ENCODE measurements around the gene MESP2. TPM values are rescaled to one million over a fixed set of nuclear protein-coding genes. Genes with fewer than 3 reads are reported as not detected.
A peak's percentile ranks its signal among the peaks of the same experiment; 100 is the strongest.

The MESP2 gene
- total RNA-seq, 1 experiment from 2014 or later, result 0.70 TPM

- H3K36me3 ChIP-seq (ENCODE audit: control insufficient read depth, insufficient read depth, low read length), result no peaks in the 10 kb centered on the region
- no peaks in the 10 kb centered on the region for H3K27me3 Mint-ChIP-seq (ENCODE audit: insufficient read depth, unreplicated experiment)
- H3K4me1 ChIP-seq, result peaks cover 16% of the 10 kb centered on the region; the same call in 1 of the 2 replicates
- no peak for DNase-seq
- H3K27me3 ChIP-seq (replicated peaks; ENCODE audit: control insufficient read depth, insufficient read depth, low read length), result no peaks in the 10 kb centered on the region
- no peak overlapping the region for H3K4me3 Mint-ChIP-seq (ENCODE audit: unreplicated experiment)
- H3K4me1 Mint-ChIP-seq (ENCODE audit: low read depth, unreplicated experiment), result peaks cover 19% of the 10 kb centered on the region
- H3K4me3 ChIP-seq (ENCODE audit: low read depth, low read length), result no peak overlapping the region
- H3K27ac Mint-ChIP-seq (ENCODE audit: unreplicated experiment), result no peak overlapping the region
- no peaks in the 10 kb centered on the region for H3K9me3 Mint-ChIP-seq (ENCODE audit: unreplicated experiment)
- H3K36me3 Mint-ChIP-seq (ENCODE audit: insufficient read depth, unreplicated experiment), result no peaks in the 10 kb centered on the region
- ChIA-PET POLR2A (no interaction called here), CTCF (interaction anchor here (0.5 kb wide), 1 partner anchor 87 kb away, joined by 3 read pairs; no protein-coding TSS in a partner anchor)
- no TSS peak for BruUV-seq (replicated peaks)
- H3K9me3 ChIP-seq, result no peaks in the 10 kb centered on the region
- no peak for TF ChIP-seq CTCF (IDR thresholded peaks at IDR 0.05; ENCODE audit: insufficient read depth in 1 of 2, low read depth in 1 of 2, low read length in 1 of 2, severe bottlenecking in 1 of 2, unreplicated experiment in 1 of 2)
- intact Hi-C loops (cut with micrococcal nuclease; ENCODE audit: unreplicated experiment), result loop anchor here (10.0 kb wide), 1 partner anchor 61 kb away; no protein-coding TSS in a partner anchor
Observed at GRCh38 chr15:89825271-89825940, 49.3 kb downstream of the MESP2 start.

GRCh38 chr15:89826671-89827655 lies 50.8 kb downstream of the MESP2 start:
- H3K27me3 Mint-ChIP-seq (ENCODE audit: insufficient read depth, unreplicated experiment), result no peaks in the 10 kb centered on the region
- intact Hi-C loops (cut with micrococcal nuclease; ENCODE audit: unreplicated experiment), result loop anchor here (10.0 kb wide), 1 partner anchor 62 kb away; no protein-coding TSS in a partner anchor
- no peak for TF ChIP-seq CTCF (IDR thresholded peaks at IDR 0.05; ENCODE audit: insufficient read depth in 1 of 2, low read depth in 1 of 2, low read length in 1 of 2, severe bottlenecking in 1 of 2, unreplicated experiment in 1 of 2)
- H3K9me3 Mint-ChIP-seq (ENCODE audit: unreplicated experiment), result no peaks in the 10 kb centered on the region
- no peaks in the 10 kb centered on the region for H3K36me3 Mint-ChIP-seq (ENCODE audit: insufficient read depth, unreplicated experiment)
- peak overlapping the region; percentile 46 for H3K27ac Mint-ChIP-seq (ENCODE audit: unreplicated experiment)
- Histone ChIP-seq H3K4me1 (peaks cover 16% of the 10 kb centered on the region; the same call in 1 of the 2 replicates), H3K36me3 (ENCODE audit: control insufficient read depth, insufficient read depth, low read length) (no peaks in the 10 kb centered on the region), H3K27me3 (replicated peaks; ENCODE audit: control insufficient read depth, insufficient read depth, low read length) (no peaks in the 10 kb centered on the region), H3K4me3 (ENCODE audit: low read depth, low read length) (no peak overlapping the region), H3K9me3 (no peaks in the 10 kb centered on the region)
- DNase-seq, result no peak
- H3K4me3 Mint-ChIP-seq (ENCODE audit: unreplicated experiment), result no peak overlapping the region
- ChIA-PET POLR2A (no interaction called here), CTCF (no interaction called here)
- no TSS peak for BruUV-seq (replicated peaks)
- H3K4me1 Mint-ChIP-seq (ENCODE audit: low read depth, unreplicated experiment), result peaks cover 21% of the 10 kb centered on the region

GRCh38 chr15:89827829-89828228 lies 51.7 kb downstream of the MESP2 start:
- Histone ChIP-seq H3K4me1 (peaks cover 16% of the 10 kb centered on the region; the same call in 1 of the 2 replicates), H3K9me3 (no peaks in the 10 kb centered on the region), H3K4me3 (ENCODE audit: low read depth, low read length) (no peak overlapping the region), H3K27me3 (replicated peaks; ENCODE audit: control insufficient read depth, insufficient read depth, low read length) (no peaks in the 10 kb centered on the region), H3K36me3 (ENCODE audit: control insufficient read depth, insufficient read depth, low read length) (no peaks in the 10 kb centered on the region)
- H3K36me3 Mint-ChIP-seq (ENCODE audit: insufficient read depth, unreplicated experiment), result peaks cover 6% of the 10 kb centered on the region
- H3K27ac Mint-ChIP-seq (ENCODE audit: unreplicated experiment), result peak overlapping the region; percentile 46
- H3K4me3 Mint-ChIP-seq (ENCODE audit: unreplicated experiment), result no peak overlapping the region
- DNase-seq, result no peak
- no TSS peak for BruUV-seq (replicated peaks)
- intact Hi-C loops (cut with micrococcal nuclease; ENCODE audit: unreplicated experiment), result loop anchor here (10.0 kb wide), 1 partner anchor 63 kb away; no protein-coding TSS in a partner anchor
- TF ChIP-seq CTCF (IDR thresholded peaks at IDR 0.05; ENCODE audit: insufficient read depth in 1 of 2, low read depth in 1 of 2, low read length in 1 of 2, severe bottlenecking in 1 of 2, unreplicated experiment in 1 of 2), result no peak
- ChIA-PET POLR2A (no interaction called here), CTCF (interaction anchor here (1.5 kb wide), 1 partner anchor 67 kb away, joined by 6 read pairs; no protein-coding TSS in a partner anchor)
- H3K27me3 Mint-ChIP-seq (ENCODE audit: insufficient read depth, unreplicated experiment), result no peaks in the 10 kb centered on the region
- peaks cover 21% of the 10 kb centered on the region for H3K4me1 Mint-ChIP-seq (ENCODE audit: low read depth, unreplicated experiment)
- H3K9me3 Mint-ChIP-seq (ENCODE audit: unreplicated experiment), result no peaks in the 10 kb centered on the region

Data from Caco-2 (cell line).